HG02623 (cell line): ENCODE results near the gene MARCHF4.
"Not testable (repeated sequence)": the region's sequence is repeated elsewhere in the genome, so short reads cannot be mapped to it uniquely, and the experiment has no call there.

ENCODE experiments used
- ATAC-seq: cut with Tn5 transposase; IDR thresholded peaks from one replicate; pipeline ENCODE4 v1.9.1; 2021; ENCODE audit warnings: moderate library complexity; ENCODE audit not compliant: unreplicated experiment

The MARCHF4 gene

GRCh38 chr2:216392945-216393840, 20.9 kb upstream of the MARCHF4 start:
- no peak for ATAC-seq

- ATAC-seq, result no peak
These were observed 19.8 kb upstream of the MARCHF4 start for GRCh38 chr2:216392018-216392562.

DNA sequence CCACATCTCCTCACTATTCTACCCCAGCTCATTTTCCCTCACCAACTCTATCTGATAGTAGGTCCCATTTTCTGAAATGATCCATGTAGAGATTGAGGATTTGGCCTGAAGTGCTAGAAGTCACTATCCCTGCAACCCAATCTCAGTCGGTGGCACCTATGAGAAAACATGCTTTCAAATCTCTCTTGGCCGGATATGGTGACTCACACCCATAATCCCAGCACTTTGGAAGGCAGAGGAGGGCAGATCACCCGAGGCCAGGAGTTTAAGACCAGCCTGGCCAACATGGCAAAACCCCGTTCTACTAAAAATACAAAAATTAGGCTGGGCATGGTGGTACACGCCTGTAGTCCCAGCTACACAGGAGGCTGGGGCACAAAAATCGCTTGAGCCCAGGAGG, 19.1 kb upstream of the MARCHF4 start:
- ATAC-seq, result no peak

DNA sequence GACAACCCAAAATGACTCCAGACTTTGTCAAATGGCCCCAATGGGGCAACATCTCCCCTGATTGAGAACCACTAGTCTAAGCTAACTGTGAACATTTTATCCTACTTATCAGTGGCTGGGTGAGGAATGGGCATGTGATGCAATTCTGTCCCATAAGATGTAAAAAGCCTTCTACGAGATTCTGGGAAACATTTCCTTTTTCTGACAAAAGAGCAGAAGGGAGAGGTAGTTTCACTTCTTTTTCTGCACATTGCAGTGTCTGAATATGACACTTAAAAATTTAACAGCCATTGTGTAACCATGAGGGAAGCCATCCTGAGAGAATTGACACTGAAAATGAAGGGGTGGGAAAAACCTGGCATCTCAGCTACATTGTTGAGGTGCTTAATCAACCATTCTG, 17.3 kb upstream of the MARCHF4 start:
- no peak for ATAC-seq

GRCh38 chr2:216388046-216388884, 16.0 kb upstream of the MARCHF4 start:
- no peak for ATAC-seq

GRCh38 chr2:216387262-216387661, 15.0 kb upstream of the MARCHF4 start:
- ATAC-seq, result no peak

DNA sequence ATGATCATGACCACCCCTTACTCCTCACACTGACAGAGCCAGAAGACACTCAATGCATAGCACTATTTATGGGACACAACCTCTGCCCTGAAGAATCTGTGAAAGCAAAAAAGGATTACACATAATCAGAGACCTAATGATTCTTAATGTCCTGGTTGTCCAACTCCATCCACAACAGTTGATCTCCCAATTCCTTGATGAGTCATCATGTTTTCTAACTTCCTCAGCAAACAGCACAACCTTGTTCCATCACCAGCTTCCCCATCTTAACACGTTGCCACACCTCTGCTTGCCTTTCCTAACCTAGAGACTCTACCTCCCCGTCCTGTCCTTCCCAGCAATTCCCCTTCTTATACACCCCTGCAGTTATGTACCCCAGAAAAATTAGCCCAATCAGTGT, 13.2 kb upstream of the MARCHF4 start:
- ATAC-seq, result no peak

DNA sequence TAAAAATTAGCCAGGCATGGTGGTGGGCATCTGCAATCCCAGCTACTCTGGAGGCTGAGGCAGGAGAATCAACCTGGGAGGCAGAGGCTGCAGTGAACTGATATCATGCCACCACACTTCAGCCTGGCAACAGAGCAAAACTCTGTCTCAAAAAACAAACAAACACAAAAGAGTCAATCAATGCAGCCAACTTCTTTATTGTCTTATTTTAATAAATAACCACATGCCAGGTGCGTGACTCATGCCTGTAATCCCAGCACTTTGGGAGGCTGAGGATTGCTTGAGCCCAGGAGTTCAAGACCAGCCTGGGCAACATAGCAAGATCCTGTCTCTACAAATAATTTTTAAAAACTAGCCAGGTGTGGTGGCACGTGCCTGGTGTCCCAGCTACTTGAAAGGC, 12.1 kb upstream of the MARCHF4 start:
- not testable (repeated sequence) for ATAC-seq

- ATAC-seq, result no peak
These were observed 7.7 kb upstream of the MARCHF4 start for GRCh38 chr2:216379977-216380376.

DNA sequence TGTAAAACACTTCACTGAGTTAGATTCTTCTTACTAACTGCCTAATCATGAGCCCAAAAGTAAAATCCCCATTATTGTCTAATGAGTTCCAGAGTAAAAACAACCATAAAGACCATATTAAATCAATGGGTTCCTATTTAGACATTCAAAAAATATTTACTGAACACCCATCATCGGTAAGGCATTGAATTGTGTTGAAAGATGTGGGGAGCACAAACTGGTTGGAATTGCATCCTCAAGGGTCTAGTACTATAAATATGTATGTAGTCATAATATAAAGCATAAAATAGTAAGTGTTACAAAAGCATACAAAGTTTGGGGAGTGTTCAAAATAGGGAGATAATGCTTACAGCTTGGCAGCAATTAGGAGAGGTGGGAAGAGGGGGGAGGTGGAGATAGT, 3.0 kb upstream of the MARCHF4 start:
- no peak for ATAC-seq

GRCh38 chr2:216373896-216374295, 1.6 kb upstream of the MARCHF4 start:
- ATAC-seq, result no peak

GRCh38 chr2:216372761-216373291, 543 bp upstream of the MARCHF4 start:
- no peak for ATAC-seq

GRCh38 chr2:216370961-216371712, 1.1 kb downstream of the MARCHF4 start:
- no peak for ATAC-seq

GRCh38 chr2:216369821-216370220, 2.5 kb downstream of the MARCHF4 start:
- no peak for ATAC-seq

DNA sequence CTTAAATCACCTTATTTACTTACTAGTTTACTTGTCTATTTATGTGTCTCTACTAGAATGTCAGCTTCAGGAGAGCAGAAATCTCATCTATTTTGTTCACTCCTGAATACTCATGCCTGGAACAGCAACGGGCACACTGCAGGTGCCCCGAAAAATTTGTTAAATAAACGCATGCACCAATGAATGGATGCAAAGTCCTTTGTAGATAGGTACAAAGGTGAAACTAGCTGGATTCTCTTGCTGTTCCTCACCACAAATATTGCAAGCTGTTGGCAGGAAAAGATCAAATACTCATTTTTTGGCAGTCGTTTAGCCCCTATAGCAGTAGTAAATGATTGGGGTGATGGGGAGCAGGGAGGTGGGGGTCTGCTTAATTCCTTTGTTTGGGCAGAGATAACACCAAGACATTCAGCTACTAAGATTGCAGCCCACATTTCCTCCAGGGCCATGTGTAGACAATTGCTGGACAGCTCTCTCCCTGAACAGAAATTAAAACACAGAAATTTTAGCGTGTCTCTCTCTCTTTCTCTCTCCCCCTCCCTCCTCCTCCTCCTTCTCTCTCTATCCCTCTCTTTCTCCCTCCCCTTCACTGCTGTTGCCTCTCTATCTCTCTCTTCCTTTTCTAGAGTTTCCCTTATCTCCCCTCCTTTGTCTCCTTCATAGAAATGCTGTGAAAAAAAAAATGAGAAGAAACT, 5.4 kb downstream of the MARCHF4 start:
- no peak for ATAC-seq

GRCh38 chr2:216365518-216365917, 6.8 kb downstream of the MARCHF4 start:
- ATAC-seq, result no peak

DNA sequence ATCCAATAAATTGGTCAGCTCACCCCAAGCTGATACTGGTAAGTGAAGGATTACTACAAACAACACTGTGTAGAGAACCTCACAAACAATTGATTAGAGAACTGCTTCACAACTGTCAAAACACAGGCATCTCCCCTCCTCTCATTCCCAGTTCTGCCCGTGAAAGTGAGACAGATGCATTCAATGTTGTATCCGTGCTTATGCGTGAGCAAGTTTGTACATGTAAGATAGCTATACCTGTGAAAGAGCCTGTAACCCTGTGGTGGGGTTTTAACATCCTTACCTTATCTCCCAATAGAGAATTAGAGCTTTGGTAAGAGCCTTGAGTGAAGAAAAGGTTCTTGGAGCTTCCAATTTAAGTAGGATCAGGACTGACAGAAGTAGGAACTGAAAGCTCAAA, 9.1 kb downstream of the MARCHF4 start:
- ATAC-seq, result no peak

GRCh38 chr2:216362730-216363129, 9.6 kb downstream of the MARCHF4 start:
- ATAC-seq, result no peak

DNA sequence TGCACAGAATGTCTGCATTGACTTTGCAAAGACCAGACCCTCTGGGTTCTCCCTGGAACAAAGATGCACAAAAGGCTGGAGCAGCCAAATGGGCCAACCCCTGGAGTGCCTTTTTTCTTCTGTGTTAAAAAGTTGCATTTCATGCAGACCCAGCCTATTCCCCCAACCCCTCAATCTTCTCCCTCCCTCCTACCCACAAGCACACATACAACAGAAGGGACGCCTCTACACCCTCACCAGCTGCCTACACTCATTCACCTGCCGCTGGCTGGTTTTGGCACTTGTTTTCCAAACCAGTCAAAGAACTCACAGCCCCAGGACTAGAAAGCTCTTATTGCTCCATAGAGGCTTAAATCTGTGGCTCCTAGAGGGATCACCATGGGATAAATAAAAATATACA, 16.6 kb downstream of the MARCHF4 start:
- no peak for ATAC-seq

GRCh38 chr2:216354306-216354705, 18.0 kb downstream of the MARCHF4 start:
- ATAC-seq, result no peak
